HepG2 (cell line): ENCODE results near the gene RNF213. TPM values are rescaled to one million over a fixed set of nuclear protein-coding genes. Genes with fewer than 3 reads are reported as not detected.

ENCODE experiments used
- CREB3 ChIP-seq: sonication (generic); formaldehyde crosslinking; IDR thresholded peaks from 2 replicates; pipeline ENCODE4 v1.5.0; 2020; ENCODE audit warnings: missing genetic modification reagents
- EHMT2 ChIP-seq: fragments of 200-600 bp; sonication (generic); IDR thresholded peaks from 2 replicates; pipeline ENCODE4 v1.7.0; 2017; ENCODE audit warnings: antibody characterized with exemption, low read depth, low read length, borderline replicate concordance
- ELF4 ChIP-seq: sonication (generic); formaldehyde crosslinking; IDR thresholded peaks from 2 replicates; pipeline ENCODE4 v1.5.0; 2020; ENCODE audit warnings: missing genetic modification reagents, mild to moderate bottlenecking, moderate library complexity, borderline replicate concordance
- GTF3A ChIP-seq: sonication (generic); formaldehyde crosslinking; conservative IDR thresholded peaks from 2 replicates; pipeline ENCODE4 v1.4.0; 2020; ENCODE audit warnings: mild to moderate bottlenecking, missing genetic modification reagents
- HDAC6 ChIP-seq: fragments of 200-600 bp; sonication (generic); IDR thresholded peaks from 2 replicates; pipeline ENCODE4 v1.7.0; 2017; ENCODE audit warnings: mild to moderate bottlenecking, antibody characterized with exemption, low read length, low read depth
- HOXA5 ChIP-seq: sonication (generic); formaldehyde crosslinking; IDR thresholded peaks from 2 replicates; pipeline ENCODE4 v1.4.0; 2020; ENCODE audit warnings: missing genetic modification reagents
- KDM6A ChIP-seq: IDR thresholded peaks from 2 replicates; pipeline ENCODE4 v1.6.1; 2016; ENCODE audit warnings: low read depth
- KLF11 ChIP-seq: IDR thresholded peaks from 2 replicates; pipeline ENCODE4 v1.6.1; 2016; ENCODE audit warnings: missing compliant biosample characterization
- KLF12 ChIP-seq: sonication (generic); formaldehyde crosslinking; IDR thresholded peaks from 2 replicates; pipeline ENCODE4 v1.4.0; 2020; ENCODE audit warnings: missing genetic modification reagents, borderline replicate concordance
- MEF2D ChIP-seq: sonication (generic); formaldehyde crosslinking; IDR thresholded peaks from 2 replicates; pipeline ENCODE4 v1.5.1; 2020; ENCODE audit warnings: mild to moderate bottlenecking, missing genetic modification reagents
- POGZ ChIP-seq: sonication (generic); formaldehyde crosslinking; IDR thresholded peaks from 2 replicates; pipeline ENCODE4 v1.4.0; 2020; ENCODE audit warnings: mild to moderate bottlenecking, missing genetic modification reagents
- POLR2AphosphoS5 ChIP-seq: IDR thresholded peaks from 2 replicates; pipeline ENCODE4 v1.6.1; 2012; ENCODE audit warnings: low read depth, low read length
- RARA ChIP-seq: IDR thresholded peaks from 2 replicates; pipeline ENCODE4 v1.6.1; 2016; ENCODE audit warnings: missing genetic modification reagents, missing compliant biosample characterization
- RBAK ChIP-seq: sonication (generic); formaldehyde crosslinking; IDR thresholded peaks from 2 replicates; pipeline ENCODE4 v1.5.1; 2020; ENCODE audit warnings: mild to moderate bottlenecking, missing genetic modification reagents
- SP1 ChIP-seq, 2 experiments: fragments of 450-650 bp in 1 of 2; sonication (generic) in 1 of 2; formaldehyde crosslinking in 1 of 2; IDR thresholded peaks; 2 replicates each; pipeline versions ENCODE4 v1.4.0 to v1.6.1; 2016 to 2020; ENCODE audit warnings: missing genetic modification reagents in 1 of 2
- ZNF160 ChIP-seq: sonication (generic); formaldehyde crosslinking; IDR thresholded peaks from 2 replicates; pipeline ENCODE4 v1.8.0; 2022; ENCODE audit warnings: mild to moderate bottlenecking, inconsistent platforms, missing genetic modification reagents
- ZNF597 ChIP-seq: sonication (generic); formaldehyde crosslinking; IDR thresholded peaks from 2 replicates; pipeline ENCODE4 v1.5.0; 2020; ENCODE audit warnings: missing genetic modification reagents
- ZNF713 ChIP-seq: sonication (generic); formaldehyde crosslinking; IDR thresholded peaks from 2 replicates; pipeline ENCODE4 v1.4.0; 2020; ENCODE audit warnings: mild to moderate bottlenecking, missing genetic modification reagents
- ZNF782 ChIP-seq: sonication (generic); formaldehyde crosslinking; IDR thresholded peaks from 2 replicates; pipeline ENCODE4 v1.4.0; 2020; ENCODE audit warnings: missing genetic modification reagents, mild to moderate bottlenecking, borderline replicate concordance
- ZSCAN21 ChIP-seq: sonication (generic); formaldehyde crosslinking; IDR thresholded peaks from 2 replicates; pipeline ENCODE4 v1.8.0; 2022; ENCODE audit warnings: mild to moderate bottlenecking, missing genetic modification reagents, moderate library complexity, borderline replicate concordance
- polyA plus RNA-seq, 8 experiments: library from polyadenylated mRNA; depleted of rRNA in 3 of 8; stranded (reverse) in 7 of 8; unstranded in 1 of 8; fragments of >200 nt; fragmentation: Illumina TruSeq in 4 of 8; extraction: Trizol in 4 of 8; gene quantifications; 2 replicates each; pipeline versions ENCODE4 v1.2.1 to v1.2.3, GENCODE V29; 2011 to 2016; ENCODE audit warnings: low read depth in 4 of 8, missing spikeins in 1 of 8, mixed read lengths in 1 of 8; ENCODE audit not compliant: insufficient read depth in 1 of 8
- total RNA-seq, 5 experiments: library from RNA; depleted of rRNA; stranded (reverse); fragments of >200 nt; fragmentation: Illumina TruSeq; extraction: Trizol; gene quantifications; 2 replicates each; pipeline ENCODE4 v1.2.3, GENCODE V29; 2016; ENCODE audit warnings: low read depth in 1 of 5
- TF ChIP-seq, protein P1 (sequence below): sonication (generic); formaldehyde crosslinking; IDR thresholded peaks from 2 replicates; pipeline ENCODE4 v1.5.0; 2020; ENCODE audit warnings: missing genetic modification reagents
- TF ChIP-seq, protein P2 (sequence below): IDR thresholded peaks from 2 replicates; pipeline ENCODE4 v1.6.1; 2016; ENCODE audit warnings: mild to moderate bottlenecking
- TF ChIP-seq, protein P3 (sequence below): sonication (generic); formaldehyde crosslinking; IDR thresholded peaks from 2 replicates; pipeline ENCODE4 v1.5.1; 2020; ENCODE audit warnings: mild to moderate bottlenecking, missing genetic modification reagents, moderate library complexity
- TF ChIP-seq, protein P4 (sequence below): sonication (generic); formaldehyde crosslinking; IDR thresholded peaks from 2 replicates; pipeline ENCODE4 v1.8.1; 2023; ENCODE audit warnings: mild to moderate bottlenecking, missing genetic modification reagents, borderline replicate concordance

Gene RNF213
- total and polyA plus RNA-seq, 2 of the 13 experiments (the other 11 are each of a cell fraction or from before 2014, with no cell fraction given): 38.6 to 38.7 TPM

- TF ChIP-seq, protein P1, sequence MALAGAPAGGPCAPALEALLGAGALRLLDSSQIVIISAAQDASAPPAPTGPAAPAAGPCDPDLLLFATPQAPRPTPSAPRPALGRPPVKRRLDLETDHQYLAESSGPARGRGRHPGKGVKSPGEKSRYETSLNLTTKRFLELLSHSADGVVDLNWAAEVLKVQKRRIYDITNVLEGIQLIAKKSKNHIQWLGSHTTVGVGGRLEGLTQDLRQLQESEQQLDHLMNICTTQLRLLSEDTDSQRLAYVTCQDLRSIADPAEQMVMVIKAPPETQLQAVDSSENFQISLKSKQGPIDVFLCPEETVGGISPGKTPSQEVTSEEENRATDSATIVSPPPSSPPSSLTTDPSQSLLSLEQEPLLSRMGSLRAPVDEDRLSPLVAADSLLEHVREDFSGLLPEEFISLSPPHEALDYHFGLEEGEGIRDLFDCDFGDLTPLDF (CRISPR knock-in tag): peak; percentile 9; the same call in 1 of the 2 replicates
- TF ChIP-seq, protein P2, sequence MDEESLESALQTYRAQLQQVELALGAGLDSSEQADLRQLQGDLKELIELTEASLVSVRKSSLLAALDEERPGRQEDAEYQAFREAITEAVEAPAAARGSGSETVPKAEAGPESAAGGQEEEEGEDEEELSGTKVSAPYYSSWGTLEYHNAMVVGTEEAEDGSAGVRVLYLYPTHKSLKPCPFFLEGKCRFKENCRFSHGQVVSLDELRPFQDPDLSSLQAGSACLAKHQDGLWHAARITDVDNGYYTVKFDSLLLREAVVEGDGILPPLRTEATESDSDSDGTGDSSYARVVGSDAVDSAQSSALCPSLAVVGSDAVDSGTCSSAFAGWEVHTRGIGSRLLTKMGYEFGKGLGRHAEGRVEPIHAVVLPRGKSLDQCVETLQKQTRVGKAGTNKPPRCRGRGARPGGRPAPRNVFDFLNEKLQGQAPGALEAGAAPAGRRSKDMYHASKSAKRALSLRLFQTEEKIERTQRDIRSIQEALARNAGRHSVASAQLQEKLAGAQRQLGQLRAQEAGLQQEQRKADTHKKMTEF (CRISPR knock-in tag): no peak
- TF ChIP-seq, protein P3, sequence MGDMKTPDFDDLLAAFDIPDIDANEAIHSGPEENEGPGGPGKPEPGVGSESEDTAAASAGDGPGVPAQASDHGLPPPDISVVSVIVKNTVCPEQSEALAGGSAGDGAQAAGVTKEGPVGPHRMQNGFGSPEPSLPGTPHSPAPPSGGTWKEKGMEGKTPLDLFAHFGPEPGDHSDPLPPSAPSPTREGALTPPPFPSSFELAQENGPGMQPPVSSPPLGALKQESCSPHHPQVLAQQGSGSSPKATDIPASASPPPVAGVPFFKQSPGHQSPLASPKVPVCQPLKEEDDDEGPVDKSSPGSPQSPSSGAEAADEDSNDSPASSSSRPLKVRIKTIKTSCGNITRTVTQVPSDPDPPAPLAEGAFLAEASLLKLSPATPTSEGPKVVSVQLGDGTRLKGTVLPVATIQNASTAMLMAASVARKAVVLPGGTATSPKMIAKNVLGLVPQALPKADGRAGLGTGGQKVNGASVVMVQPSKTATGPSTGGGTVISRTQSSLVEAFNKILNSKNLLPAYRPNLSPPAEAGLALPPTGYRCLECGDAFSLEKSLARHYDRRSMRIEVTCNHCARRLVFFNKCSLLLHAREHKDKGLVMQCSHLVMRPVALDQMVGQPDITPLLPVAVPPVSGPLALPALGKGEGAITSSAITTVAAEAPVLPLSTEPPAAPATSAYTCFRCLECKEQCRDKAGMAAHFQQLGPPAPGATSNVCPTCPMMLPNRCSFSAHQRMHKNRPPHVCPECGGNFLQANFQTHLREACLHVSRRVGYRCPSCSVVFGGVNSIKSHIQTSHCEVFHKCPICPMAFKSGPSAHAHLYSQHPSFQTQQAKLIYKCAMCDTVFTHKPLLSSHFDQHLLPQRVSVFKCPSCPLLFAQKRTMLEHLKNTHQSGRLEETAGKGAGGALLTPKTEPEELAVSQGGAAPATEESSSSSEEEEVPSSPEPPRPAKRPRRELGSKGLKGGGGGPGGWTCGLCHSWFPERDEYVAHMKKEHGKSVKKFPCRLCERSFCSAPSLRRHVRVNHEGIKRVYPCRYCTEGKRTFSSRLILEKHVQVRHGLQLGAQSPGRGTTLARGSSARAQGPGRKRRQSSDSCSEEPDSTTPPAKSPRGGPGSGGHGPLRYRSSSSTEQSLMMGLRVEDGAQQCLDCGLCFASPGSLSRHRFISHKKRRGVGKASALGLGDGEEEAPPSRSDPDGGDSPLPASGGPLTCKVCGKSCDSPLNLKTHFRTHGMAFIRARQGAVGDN: no peak
- TF ChIP-seq RBAK (no peak), POGZ (CRISPR knock-in tag) (no peak), RARA (no peak), ZNF713 (CRISPR knock-in tag) (no peak), POLR2AphosphoS5 (no peak), HOXA5 (CRISPR knock-in tag) (no peak), ELF4 (no peak), EHMT2 (no peak), KDM6A (CRISPR knock-in tag) (no peak), SP1 (IDR thresholded peaks at IDR 0.05) (no peak), SP1 (CRISPR knock-in tag; IDR thresholded peaks at IDR 0.05) (no peak), ZSCAN21 (CRISPR knock-in tag) (no peak), ZNF782 (CRISPR knock-in tag) (no peak), GTF3A (no peak), HDAC6 (no peak), ZNF597 (CRISPR knock-in tag) (no peak), ZNF160 (CRISPR knock-in tag) (no peak), KLF11 (no peak), KLF12 (CRISPR knock-in tag) (no peak), CREB3 (CRISPR knock-in tag) (no peak), MEF2D (CRISPR knock-in tag) (0 out of 2 replicates have a peak, but pooled peaks have one; percentile 7)
- TF ChIP-seq, protein P4, sequence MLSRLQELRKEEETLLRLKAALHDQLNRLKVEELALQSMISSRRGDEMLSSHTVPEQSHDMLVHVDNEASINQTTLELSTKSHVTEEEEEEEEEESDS: no peak
These were observed 153.8 kb downstream of the RNF213 start (continued) for GRCh38 chr17:80414508-80414802.
